Measurements from ENCODE around the gene HPDL. TPM values are rescaled to one million over a fixed set of nuclear protein-coding genes. Genes with fewer than 3 reads are reported as not detected.

The HPDL gene
- polyA plus RNA-seq, 3 donors: 3.0 to 4.8 (median 3.7) TPM

DNA sequence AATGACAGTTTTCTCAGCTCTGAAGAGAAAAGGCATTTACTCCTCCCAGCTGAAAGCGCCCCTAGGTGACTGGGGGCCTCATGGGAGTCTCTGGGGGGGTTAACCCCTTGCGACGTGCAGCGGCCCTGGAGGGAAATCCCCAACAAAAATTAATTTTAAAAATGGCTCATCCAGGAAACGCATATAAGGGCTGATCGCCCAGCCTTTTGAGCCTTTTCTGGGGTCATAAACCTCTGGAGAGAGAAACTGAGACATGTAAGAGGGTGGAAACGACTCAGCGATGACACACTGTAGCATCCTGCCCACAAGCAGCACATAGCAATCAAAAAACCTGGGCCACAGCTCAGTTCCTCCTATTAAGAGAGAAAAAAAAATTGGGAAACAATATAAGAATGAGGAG, 20.4 kb upstream of the HPDL start:
- DNase-seq (ENCODE audit: extremely low read depth in 1 of 11, low read depth in 9 of 11, low spot score in 4 of 11): no peak

DNA sequence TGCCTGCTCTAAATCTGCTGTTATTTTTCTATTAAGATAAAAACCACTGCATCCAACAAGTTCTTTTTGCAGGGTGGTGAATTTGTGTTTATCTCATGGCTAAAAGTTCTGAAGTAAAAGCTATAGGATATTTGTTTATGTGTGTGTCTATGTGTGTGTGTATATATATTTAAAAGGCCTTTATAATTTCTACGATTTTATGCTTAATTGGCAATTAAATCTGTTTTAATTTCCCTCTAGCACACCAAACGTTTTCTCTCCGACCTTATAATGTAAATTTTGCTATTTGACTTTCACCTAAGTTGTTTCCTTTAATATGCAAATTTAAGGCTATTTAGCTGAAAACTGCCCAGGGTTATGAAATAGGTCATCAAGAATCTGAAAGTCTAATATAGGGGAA, 19.8 kb upstream of the HPDL start:
- no peak for DNase-seq (ENCODE audit: extremely low read depth in 1 of 11, low read depth in 9 of 11, low spot score in 4 of 11)

- DNase-seq (ENCODE audit: extremely low read depth in 1 of 11, low read depth in 9 of 11, low spot score in 4 of 11): no peak
Observed at GRCh38 chr1:45314266-45314665, 12.4 kb upstream of the HPDL start.

GRCh38 chr1:45317166-45317565, 9.5 kb upstream of the HPDL start:
- no peak for DNase-seq (ENCODE audit: extremely low read depth in 1 of 11, low read depth in 9 of 11, low spot score in 4 of 11)

DNA sequence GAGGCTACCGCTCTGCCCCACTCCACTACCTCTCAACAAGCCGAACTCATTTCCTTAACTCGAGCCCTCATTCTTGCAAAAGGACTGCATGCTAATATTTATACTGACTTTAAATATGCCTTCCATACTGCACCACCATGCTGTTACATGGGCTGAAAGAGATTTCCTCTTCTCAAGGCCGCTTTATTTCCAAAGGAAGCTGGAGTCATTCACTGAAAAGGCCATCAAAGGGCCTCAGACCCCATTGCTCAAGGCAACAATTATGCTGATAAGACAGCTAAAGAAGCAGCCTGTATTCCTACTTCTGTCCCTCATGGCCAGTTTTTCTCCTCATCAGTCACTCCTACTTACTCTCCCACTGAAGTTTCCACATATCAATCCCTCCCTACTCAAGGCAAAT, 6.9 kb upstream of the HPDL start:
- no peak for DNase-seq (ENCODE audit: extremely low read depth in 1 of 11, low read depth in 9 of 11, low spot score in 4 of 11)

- DNase-seq (ENCODE audit: extremely low read depth in 1 of 11, low read depth in 9 of 11, low spot score in 4 of 11): no peak
Observed at GRCh38 chr1:45321444-45321843, 5.3 kb upstream of the HPDL start.

DNA sequence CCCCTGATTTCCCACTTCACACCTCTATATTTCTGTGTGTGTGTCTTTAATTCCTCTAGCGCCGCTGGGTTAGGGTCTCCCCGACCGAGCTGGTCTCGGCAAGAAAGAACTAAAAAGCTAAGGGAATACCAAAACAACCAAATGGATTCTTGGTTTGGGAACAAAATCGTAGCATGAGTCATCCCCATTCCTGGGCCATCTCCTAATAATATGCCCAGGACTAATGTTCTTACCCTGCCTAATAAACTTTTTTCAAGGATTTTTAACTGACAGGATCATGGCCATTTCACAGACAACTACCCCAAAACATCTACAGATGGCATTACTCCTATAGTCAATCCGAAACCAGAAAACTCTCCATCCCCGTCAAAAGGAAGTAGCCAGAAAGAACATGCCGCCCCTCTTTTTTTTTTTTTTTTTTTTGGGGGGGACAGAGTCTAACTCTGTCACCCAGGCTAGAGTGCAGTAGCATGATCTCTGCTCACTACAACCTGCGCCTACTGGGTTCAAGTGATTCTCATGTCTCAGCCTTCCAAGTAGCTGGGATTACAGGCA, 4.1 kb upstream of the HPDL start:
- no peak for DNase-seq (ENCODE audit: extremely low read depth in 1 of 11, low read depth in 9 of 11, low spot score in 4 of 11)

DNA sequence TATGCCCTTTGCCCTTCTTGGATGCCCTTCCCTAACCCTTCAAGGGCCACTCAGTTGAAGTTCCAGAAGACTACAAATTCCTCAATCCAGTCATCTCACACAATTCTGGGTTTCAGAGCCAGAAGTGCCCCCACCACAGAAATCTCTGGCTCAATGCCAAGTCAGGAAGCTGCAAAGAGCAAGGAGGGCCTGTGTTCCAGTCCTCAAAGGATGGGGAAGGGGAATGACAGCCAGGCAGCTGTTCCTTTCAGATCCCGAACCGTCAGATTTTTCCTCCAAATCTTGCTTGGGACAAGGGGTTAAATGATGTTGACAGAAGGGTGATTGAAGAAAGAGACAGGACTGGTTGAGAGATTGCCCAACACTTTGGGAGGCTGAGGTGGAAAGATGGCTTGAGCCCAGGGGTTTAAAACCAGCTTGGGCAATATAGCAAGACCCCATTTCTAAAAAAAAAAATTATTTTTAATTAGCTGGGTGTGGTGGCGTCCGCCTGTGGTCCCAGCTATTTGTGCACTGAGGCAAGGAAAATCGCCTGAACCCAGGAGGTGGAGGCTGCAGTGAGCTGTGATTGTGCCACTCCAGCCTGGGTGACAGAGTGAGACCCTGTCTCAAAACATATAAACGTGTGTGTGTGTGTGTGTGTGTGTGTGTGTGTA, 716 bp upstream of the HPDL start:
- DNase-seq (ENCODE audit: extremely low read depth in 1 of 11, low read depth in 9 of 11, low spot score in 4 of 11): no peak

DNA sequence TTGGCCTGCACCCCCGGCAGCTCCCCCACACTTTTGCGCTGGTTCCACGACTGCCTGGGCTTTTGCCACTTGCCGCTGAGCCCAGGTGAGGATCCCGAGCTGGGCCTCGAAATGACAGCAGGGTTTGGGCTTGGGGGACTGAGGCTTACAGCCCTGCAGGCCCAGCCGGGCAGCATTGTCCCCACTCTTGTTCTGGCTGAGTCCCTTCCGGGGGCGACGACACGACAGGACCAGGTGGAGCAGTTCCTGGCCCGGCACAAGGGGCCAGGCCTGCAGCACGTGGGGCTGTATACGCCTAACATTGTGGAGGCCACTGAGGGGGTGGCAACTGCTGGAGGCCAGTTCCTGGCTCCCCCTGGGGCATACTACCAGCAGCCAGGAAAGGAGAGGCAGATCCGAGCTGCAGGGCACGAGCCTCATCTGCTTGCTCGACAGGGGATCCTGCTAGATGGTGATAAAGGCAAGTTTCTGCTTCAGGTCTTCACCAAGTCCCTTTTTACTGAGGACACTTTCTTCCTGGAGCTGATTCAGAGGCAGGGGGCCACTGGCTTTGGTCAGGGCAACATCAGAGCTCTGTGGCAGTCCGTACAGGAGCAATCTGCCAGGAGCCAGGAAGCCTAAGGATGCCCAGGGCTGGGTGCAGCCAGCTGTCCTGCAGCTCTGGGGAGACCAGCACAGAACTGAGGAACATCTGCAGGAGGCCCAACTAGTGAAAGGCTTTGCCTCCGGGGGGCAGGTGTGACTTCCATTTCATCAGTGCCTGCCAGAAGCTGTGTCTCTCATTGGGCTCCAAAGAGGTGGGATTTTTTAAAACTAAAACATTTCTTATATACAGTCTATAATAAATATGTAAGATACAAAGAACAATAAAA, 1.2 kb downstream of the HPDL start:
- no peak for DNase-seq (ENCODE audit: extremely low read depth in 1 of 11, low read depth in 9 of 11, low spot score in 4 of 11)

DNA sequence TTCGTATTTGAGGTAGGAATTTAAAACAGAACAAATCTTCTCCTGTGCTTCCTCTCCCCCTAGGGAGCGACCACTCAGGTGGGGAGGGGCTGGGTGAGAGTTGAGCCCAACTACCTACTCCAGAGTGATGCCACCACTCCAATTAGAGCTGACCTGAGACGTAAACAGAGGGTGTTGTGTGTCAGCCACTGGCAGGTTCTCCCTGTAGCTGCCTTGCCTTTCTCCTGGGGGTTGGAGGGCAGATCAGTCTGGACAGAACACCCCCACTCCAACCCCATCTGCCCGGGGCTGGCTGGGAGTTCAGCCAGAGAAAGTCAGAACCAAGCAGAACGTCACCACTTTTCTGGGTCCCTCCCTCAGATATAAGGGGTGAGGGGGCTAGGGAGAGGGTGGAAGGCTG, 2.0 kb downstream of the HPDL start:
- no peak for DNase-seq (ENCODE audit: extremely low read depth in 1 of 11, low read depth in 9 of 11, low spot score in 4 of 11)

DNA sequence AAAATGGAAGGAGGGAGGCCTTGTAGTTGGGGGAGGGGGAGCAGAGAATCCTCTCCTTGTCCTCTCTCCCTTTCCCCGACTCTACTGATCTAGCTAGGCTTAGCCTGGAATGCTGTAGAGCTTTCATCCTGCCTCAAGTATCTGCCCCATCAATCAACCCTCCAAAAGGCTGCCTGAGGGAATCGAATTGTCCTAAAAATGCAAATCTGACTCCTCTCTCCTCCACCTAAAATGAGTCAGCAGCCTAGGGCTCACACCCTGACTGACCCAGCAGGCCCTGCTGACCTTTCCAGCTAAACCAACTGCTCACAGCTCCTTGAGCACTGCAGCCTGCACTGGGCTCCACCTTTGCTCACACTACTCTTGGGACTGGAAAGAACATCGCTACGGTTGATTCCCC, 2.8 kb downstream of the HPDL start:
- DNase-seq (ENCODE audit: extremely low read depth in 1 of 11, low read depth in 9 of 11, low spot score in 4 of 11): no peak

GRCh38 chr1:45331436-45332345, 5.0 kb downstream of the HPDL start:
- DNase-seq (ENCODE audit: extremely low read depth in 1 of 11, low read depth in 9 of 11, low spot score in 4 of 11): no peak

DNA sequence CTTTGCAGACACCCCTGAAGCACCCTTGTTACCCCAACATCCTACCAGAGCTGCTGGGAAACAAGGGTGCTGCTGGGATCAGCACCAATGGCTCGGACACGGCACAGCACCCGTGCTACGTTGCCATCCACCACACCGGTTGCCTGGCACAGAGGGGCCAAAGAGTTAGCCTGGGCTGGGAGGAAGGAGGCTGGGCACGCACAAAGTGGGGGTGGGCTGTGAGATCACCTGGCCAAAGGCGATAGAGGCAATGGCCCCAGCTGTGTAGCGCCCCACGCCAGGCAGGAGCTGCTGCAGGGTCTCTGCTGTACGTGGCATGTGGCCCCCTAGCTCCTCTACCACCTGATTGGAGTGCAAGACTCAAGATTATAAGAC, 5.6 kb downstream of the HPDL start:
- DNase-seq (ENCODE audit: extremely low read depth in 1 of 11, low read depth in 9 of 11, low spot score in 4 of 11): no peak

DNA sequence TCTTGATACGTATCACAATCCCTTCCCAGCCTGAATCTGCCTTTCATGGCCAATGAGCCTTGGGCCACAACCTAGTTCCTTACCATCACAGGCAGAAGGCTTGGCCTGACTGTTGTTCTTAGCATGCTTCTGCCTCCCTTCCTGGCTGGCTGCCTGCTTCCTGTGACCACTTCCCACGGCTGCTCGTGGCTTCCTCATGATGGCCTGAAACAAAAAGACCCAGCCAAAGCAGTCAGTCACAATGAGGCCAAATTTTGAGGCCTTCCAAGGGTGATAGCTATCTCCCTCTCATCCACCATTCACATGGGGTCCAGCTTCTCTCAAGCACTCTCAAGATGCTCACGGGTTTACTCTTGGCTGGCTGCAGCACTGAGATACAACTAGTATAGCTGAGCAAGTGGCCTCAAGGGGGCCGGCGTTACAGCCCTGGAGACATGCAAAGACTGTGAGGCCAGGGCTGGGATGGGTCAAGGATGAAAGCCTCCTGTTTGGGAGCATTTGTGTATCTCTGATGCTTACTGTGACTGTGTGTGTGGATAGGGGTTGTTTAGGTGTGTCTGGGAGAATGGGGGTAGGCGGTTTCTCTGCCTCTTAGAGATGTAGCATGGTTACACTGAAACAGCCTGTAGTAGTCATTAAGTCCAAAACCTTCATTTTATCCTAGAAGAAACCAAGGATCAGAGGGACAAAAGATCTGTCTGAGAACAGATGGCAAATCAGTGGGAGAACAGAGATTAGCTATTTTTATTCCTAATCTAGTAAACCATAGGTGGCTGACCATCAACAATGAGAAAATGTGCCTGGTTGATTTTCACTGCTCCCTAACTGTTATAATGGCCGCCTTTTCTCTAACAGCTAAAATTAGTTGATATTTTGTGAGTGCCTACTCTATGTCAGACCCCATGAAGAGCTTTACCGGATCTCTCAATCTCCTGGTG, 7.9 kb downstream of the HPDL start:
- no peak for DNase-seq (ENCODE audit: extremely low read depth in 1 of 11, low read depth in 9 of 11, low spot score in 4 of 11)

GRCh38 chr1:45335855-45336324, 9.2 kb downstream of the HPDL start:
- no peak for DNase-seq (ENCODE audit: extremely low read depth in 1 of 11, low read depth in 9 of 11, low spot score in 4 of 11)

DNA sequence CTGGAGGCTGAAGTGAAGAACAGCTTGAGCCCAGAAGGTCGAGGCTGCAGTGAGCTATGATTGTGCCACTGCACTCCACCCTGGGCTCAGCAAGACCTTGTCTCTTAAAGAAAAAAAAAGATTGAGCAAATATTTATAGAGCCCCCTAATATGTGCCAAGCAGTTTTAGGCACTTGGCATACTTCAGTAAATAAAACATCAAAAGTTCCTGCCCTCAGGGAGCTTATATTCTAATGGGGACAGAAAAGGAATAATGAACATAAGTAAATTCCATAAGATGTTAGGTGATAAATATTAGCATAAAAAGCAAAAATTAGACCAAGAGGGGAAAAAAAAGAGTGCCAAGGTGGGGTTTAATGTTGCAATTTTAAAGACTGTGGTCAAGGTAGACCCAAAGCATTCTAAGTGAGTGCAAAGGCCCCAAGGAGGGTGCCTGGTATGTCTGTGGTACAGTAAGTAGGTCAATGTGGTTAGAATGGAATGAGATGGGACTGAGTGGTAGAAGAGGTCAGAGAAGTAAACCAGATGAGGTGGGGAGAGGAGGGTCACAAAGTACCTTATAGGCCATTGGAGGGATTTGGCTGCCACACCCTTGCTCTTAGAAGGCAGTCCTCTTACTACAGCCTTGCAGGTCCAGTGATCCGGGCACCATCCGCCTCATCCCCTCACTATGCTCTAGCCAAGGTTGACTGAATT, 11.1 kb downstream of the HPDL start:
- DNase-seq (ENCODE audit: extremely low read depth in 1 of 11, low read depth in 9 of 11, low spot score in 4 of 11): no peak

GRCh38 chr1:45339789-45340558, 13.3 kb downstream of the HPDL start, which contains the start of the genes MUTYH and TOE1:
Gene MUTYH (minus strand): TSS chr1:45340440. CDS start chr1:45334505, 5,935 bp downstream.
Gene TOE1 (plus strand): TSS chr1:45340170. CDS start chr1:45340253, 83 bp downstream.
- peak; percentile 71 to 89 (median 85) for DNase-seq (ENCODE audit: extremely low read depth in 1 of 11, low read depth in 9 of 11, low spot score in 4 of 11)

Data from renal cortex interstitium (tissue), 11 donors.